ENCODE data around the gene ELAC1. TPM values are rescaled to one million over a fixed set of nuclear protein-coding genes. Genes with fewer than 3 reads are reported as not detected.

The ELAC1 gene
- total and polyA plus RNA-seq, 9 donors: 2.5 to 14.3 (median 6.4) TPM

GRCh38 chr18:50949185-50949584 lies 18.7 kb upstream of the ELAC1 start:
- 95 to 99% (median 97%) methylated on average over 6 of the region's 6 CpGs for WGBS, 3 donors
- intact Hi-C loops (cut with DNase I): no loop called here

GRCh38 chr18:50950626-50951025 lies 17.2 kb upstream of the ELAC1 start:
- DNase-seq: no peak
- H3K9me3 ChIP-seq: no peaks in the 10 kb centered on the region
- no peaks in the 10 kb centered on the region for H3K27me3 ChIP-seq
- no peak overlapping the region for H3K4me3 ChIP-seq
- WGBS, 3 donors: 74 to 79% (median 77%) methylated on average over 4 of the region's 4 CpGs
- no peaks in the 10 kb centered on the region for H3K36me3 ChIP-seq
- TF ChIP-seq, protein P1, sequence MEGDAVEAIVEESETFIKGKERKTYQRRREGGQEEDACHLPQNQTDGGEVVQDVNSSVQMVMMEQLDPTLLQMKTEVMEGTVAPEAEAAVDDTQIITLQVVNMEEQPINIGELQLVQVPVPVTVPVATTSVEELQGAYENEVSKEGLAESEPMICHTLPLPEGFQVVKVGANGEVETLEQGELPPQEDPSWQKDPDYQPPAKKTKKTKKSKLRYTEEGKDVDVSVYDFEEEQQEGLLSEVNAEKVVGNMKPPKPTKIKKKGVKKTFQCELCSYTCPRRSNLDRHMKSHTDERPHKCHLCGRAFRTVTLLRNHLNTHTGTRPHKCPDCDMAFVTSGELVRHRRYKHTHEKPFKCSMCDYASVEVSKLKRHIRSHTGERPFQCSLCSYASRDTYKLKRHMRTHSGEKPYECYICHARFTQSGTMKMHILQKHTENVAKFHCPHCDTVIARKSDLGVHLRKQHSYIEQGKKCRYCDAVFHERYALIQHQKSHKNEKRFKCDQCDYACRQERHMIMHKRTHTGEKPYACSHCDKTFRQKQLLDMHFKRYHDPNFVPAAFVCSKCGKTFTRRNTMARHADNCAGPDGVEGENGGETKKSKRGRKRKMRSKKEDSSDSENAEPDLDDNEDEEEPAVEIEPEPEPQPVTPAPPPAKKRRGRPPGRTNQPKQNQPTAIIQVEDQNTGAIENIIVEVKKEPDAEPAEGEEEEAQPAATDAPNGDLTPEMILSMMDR (IDR thresholded peaks at IDR 0.05): no peak
- no peak for TF ChIP-seq POLR2A (IDR thresholded peaks at IDR 0.05)
- no peak for TF ChIP-seq EP300 (IDR thresholded peaks at IDR 0.05)
- intact Hi-C loops (cut with DNase I): no loop called here
- H3K27ac ChIP-seq: no peak overlapping the region
- no peaks in the 10 kb centered on the region for H3K4me1 ChIP-seq (ENCODE audit: insufficient read depth)

More at GRCh38 chr18:50949185-50949584, 18.7 kb upstream of the ELAC1 start:
- DNase-seq: no peak
- H3K27me3 ChIP-seq: no peaks in the 10 kb centered on the region
- no peak overlapping the region for H3K4me3 ChIP-seq
- TF ChIP-seq POLR2A (IDR thresholded peaks at IDR 0.05): no peak
- TF ChIP-seq, protein P1 (IDR thresholded peaks at IDR 0.05): no peak
- TF ChIP-seq EP300 (IDR thresholded peaks at IDR 0.05): no peak
- H3K4me1 ChIP-seq (ENCODE audit: insufficient read depth): peaks cover 4% of the 10 kb centered on the region
- no peak overlapping the region for H3K27ac ChIP-seq
- no peaks in the 10 kb centered on the region for H3K36me3 ChIP-seq
- H3K9me3 ChIP-seq: no peaks in the 10 kb centered on the region

GRCh38 chr18:50953822-50954221 lies 14.0 kb upstream of the ELAC1 start:
- WGBS, 3 donors: 39 to 63% (median 41%) methylated on average over 3 of the region's 3 CpGs
- H3K36me3 ChIP-seq: no peaks in the 10 kb centered on the region
- no peaks in the 10 kb centered on the region for H3K9me3 ChIP-seq
- no peak for DNase-seq
- H3K27ac ChIP-seq: no peak overlapping the region
- no peak overlapping the region for H3K4me3 ChIP-seq
- no peaks in the 10 kb centered on the region for H3K4me1 ChIP-seq (ENCODE audit: insufficient read depth)
- intact Hi-C loops (cut with DNase I): no loop called here
- no peaks in the 10 kb centered on the region for H3K27me3 ChIP-seq
- no peak for TF ChIP-seq EP300 (IDR thresholded peaks at IDR 0.05)
- TF ChIP-seq, protein P1 (IDR thresholded peaks at IDR 0.05): no peak
- no peak for TF ChIP-seq POLR2A (IDR thresholded peaks at IDR 0.05)

DNA sequence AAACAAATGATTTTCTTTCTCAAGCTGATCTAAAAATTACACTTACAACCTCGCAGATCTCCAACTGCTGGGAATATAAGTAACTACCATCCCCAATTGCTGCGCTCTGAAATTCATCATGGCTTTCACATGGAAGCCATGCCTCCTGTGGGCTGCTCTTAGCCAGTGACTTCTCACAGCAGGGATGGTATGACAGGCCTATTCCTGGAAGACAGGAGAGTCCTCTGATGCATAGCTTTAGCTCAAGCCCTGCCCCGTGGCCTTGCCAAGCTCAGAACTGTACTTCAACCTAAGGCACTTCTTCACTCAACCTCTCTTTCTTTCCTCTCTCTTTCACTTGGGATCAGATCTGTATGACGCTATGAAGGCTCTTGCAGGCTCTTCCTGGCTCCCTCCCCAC lies 12.6 kb upstream of the ELAC1 start:
- no peak for DNase-seq
- Histone ChIP-seq H3K9me3 (no peaks in the 10 kb centered on the region), H3K36me3 (no peaks in the 10 kb centered on the region), H3K27ac (no peak overlapping the region), H3K4me1 (ENCODE audit: insufficient read depth) (no peaks in the 10 kb centered on the region), H3K27me3 (no peaks in the 10 kb centered on the region), H3K4me3 (no peak overlapping the region)
- intact Hi-C loops (cut with DNase I): no loop called here
- TF ChIP-seq EP300 (IDR thresholded peaks at IDR 0.05) (no peak), POLR2A (IDR thresholded peaks at IDR 0.05) (no peak)
- TF ChIP-seq, protein P1 (IDR thresholded peaks at IDR 0.05): no peak
- 78 to 90% (median 89%) methylated on average over 4 of the region's 4 CpGs for WGBS, 3 donors

Data from ovary (tissue), 9 donors.